ENCODE results near the gene CNNM2.

Gene CNNM2

DNA sequence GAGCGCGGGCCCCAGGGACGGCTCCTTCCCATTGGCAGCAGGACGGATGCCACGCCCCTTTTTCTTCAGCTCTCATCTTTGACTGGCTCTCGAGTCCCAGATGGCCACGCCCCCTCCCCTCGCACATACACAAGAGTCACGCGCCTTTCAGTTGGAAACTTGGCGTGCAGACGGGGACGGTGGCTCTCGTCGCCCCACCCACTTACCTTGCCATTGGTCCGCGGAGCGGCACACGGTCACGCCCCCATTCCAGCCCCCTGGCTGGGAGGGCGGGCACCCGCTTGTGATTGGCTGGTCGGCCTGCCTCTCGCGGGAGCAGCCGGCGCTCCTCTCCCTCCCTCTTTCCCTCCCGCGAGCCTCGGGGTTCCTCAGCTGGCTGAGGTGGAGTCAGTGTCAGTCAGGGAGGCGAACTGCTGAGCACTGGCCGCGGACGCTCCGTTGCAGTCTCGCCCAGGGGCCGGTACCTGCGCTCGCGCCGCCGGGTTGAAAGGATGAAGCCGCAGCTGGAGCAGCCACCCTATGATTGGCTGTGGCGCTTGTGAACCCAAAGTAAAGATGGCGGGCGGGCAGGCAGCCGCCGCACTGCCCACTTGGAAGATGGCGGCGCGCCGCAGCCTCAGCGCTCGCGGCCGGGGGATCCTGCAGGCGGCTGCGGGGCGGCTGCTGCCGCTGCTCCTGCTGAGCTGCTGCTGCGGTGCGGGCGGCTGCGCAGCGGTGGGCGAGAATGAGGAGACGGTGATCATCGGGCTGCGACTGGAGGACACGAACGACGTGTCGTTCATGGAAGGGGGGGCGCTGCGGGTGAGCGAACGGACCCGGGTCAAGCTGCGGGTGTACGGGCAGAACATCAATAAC lies at the start of gene CNNM2:
Gene CNNM2 (plus strand): TSS at position 333 of the 855 bp plus-strand sequence. CDS start 187 bp downstream, at position 520.
- peak; percentile 99 for DNase-seq (ENCODE audit: low read depth)
- H3K4me3 ChIP-seq (ENCODE audit: control insufficient read depth, low read depth, low read length) = peak within 1 kb of the TSS; percentile 92
- TF ChIP-seq, protein P1, sequence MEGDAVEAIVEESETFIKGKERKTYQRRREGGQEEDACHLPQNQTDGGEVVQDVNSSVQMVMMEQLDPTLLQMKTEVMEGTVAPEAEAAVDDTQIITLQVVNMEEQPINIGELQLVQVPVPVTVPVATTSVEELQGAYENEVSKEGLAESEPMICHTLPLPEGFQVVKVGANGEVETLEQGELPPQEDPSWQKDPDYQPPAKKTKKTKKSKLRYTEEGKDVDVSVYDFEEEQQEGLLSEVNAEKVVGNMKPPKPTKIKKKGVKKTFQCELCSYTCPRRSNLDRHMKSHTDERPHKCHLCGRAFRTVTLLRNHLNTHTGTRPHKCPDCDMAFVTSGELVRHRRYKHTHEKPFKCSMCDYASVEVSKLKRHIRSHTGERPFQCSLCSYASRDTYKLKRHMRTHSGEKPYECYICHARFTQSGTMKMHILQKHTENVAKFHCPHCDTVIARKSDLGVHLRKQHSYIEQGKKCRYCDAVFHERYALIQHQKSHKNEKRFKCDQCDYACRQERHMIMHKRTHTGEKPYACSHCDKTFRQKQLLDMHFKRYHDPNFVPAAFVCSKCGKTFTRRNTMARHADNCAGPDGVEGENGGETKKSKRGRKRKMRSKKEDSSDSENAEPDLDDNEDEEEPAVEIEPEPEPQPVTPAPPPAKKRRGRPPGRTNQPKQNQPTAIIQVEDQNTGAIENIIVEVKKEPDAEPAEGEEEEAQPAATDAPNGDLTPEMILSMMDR (conservative IDR thresholded peaks at IDR 0.05; ENCODE audit: control insufficient read depth, insufficient read depth, low read depth, low read length) = no peak

DNA sequence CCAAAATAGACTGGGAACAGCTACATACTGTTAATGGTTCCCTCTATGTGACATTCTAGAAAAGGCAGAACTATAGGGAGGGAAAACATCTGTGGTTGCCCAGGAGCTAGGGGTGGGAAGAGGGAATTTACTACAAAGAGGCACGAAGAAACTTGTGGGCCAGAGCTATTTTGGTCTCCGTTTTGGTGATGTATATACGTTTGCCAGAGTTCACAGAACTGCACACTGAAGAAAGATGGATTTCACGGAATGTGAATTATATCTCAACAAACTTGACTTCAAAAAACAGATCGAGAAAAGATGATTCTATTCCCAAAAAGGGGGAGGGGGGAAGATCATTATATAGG lies 49.2 kb upstream of the CNNM2 start:
- H3K4me3 ChIP-seq (ENCODE audit: control insufficient read depth, low read depth, low read length) = peak overlapping the region; percentile 56
- TF ChIP-seq, protein P1 (conservative IDR thresholded peaks at IDR 0.05; ENCODE audit: control insufficient read depth, insufficient read depth, low read depth, low read length) = no peak

GRCh38 chr10:102869258-102870198 lies 48.6 kb upstream of the CNNM2 start, which contains the start of gene AS3MT:
AS3MT (plus strand) TSS chr10:102869470; CDS start chr10:102869593, 123 bp downstream.
- DNase-seq (ENCODE audit: low read depth) = no peak
- peak within 1 kb of the TSS; percentile 56 for H3K4me3 ChIP-seq (ENCODE audit: control insufficient read depth, low read depth, low read length)
- TF ChIP-seq, protein P1 (conservative IDR thresholded peaks at IDR 0.05; ENCODE audit: control insufficient read depth, insufficient read depth, low read depth, low read length) = no peak

More for the DNA sequence above, 49.2 kb upstream of the CNNM2 start:
- no peak for DNase-seq (ENCODE audit: low read depth)

DNA sequence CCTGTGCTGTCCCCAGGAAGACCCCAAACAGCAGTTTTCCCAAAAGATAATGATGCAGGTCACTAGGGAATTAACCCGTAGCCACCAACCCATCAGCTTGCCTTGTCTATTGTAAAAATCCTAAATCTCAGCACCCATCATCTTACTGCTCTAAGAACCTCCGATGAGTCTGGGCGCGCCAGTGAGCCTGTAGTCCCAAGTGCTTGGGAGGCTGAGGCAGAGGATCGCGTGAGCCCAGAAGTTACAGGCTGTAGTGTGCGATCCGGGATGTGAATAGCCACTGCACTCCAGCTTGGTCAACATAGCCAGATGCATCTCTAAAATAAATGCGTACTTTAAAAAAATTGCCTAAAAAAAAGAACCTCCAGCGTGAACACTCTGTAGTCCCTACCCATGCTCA lies 47.9 kb upstream of the CNNM2 start:
- H3K4me3 ChIP-seq (ENCODE audit: control insufficient read depth, low read depth, low read length) = peak overlapping the region; percentile 56
- TF ChIP-seq, protein P1 (conservative IDR thresholded peaks at IDR 0.05; ENCODE audit: control insufficient read depth, insufficient read depth, low read depth, low read length) = no peak
- no peak for DNase-seq (ENCODE audit: low read depth)

- TF ChIP-seq, protein P1 (conservative IDR thresholded peaks at IDR 0.05; ENCODE audit: control insufficient read depth, insufficient read depth, low read depth, low read length) = no peak
- H3K4me3 ChIP-seq (ENCODE audit: control insufficient read depth, low read depth, low read length) = no peak overlapping the region
- no peak for DNase-seq (ENCODE audit: low read depth)
Measured at GRCh38 chr10:102872163-102872562, 45.9 kb upstream of the CNNM2 start.

GRCh38 chr10:102876747-102877153 lies 41.3 kb upstream of the CNNM2 start:
- TF ChIP-seq, protein P1 (conservative IDR thresholded peaks at IDR 0.05; ENCODE audit: control insufficient read depth, insufficient read depth, low read depth, low read length) = no peak
- DNase-seq (ENCODE audit: low read depth) = no peak

More at GRCh38 chr10:102876747-102877153, 41.3 kb upstream of the CNNM2 start:
- no peak overlapping the region for H3K4me3 ChIP-seq (ENCODE audit: control insufficient read depth, low read depth, low read length)
